ENCODE results near the gene FBXO3. TPM values are rescaled to one million over a fixed set of nuclear protein-coding genes. Genes with fewer than 3 reads are reported as not detected.

Gene FBXO3
- total RNA-seq: 40.6 and 45.6 TPM in 2 replicates

GRCh38 chr11:33773987-33774735 is at the start of gene FBXO3:
Gene FBXO3 (minus strand): TSS chr11:33774520. CDS start chr11:33774497, 23 bp downstream.

GRCh38 chr11:33736148-33736812 is 38.0 kb downstream of the FBXO3 start, which contains the start of gene CD59:
Gene CD59 (minus strand): TSS chr11:33736423. CDS start chr11:33722445, 13,978 bp downstream.

GRCh38 chr11:33700502-33701271 is 73.6 kb downstream of the FBXO3 start, which contains the start of gene C11orf91:
Gene C11orf91 (minus strand): TSS chr11:33700826. CDS start chr11:33700740, 86 bp downstream.

Other genes starting within 250 kb of the FBXO3 start
- gene C11orf91, start 73.7 kb downstream of the FBXO3 start, total RNA-seq: not detected in 2 replicates
- gene CD59, start 38.1 kb downstream of the FBXO3 start, total RNA-seq: 406 and 760 TPM in 2 replicates
- 0.65 and 1.7 TPM in 2 replicates for gene LMO2, start 117.6 kb upstream of the FBXO3 start, total RNA-seq